ENCODE data around the gene EFHC1. TPM values are rescaled to one million over a fixed set of nuclear protein-coding genes. Genes with fewer than 3 reads are reported as not detected.
A peak's percentile ranks its signal among the peaks of the same experiment; 100 is the strongest.

EFHC1 gene
- total and polyA plus RNA-seq, 4 donors = 15.7 to 81.7 (median 35.5) TPM

DNA sequence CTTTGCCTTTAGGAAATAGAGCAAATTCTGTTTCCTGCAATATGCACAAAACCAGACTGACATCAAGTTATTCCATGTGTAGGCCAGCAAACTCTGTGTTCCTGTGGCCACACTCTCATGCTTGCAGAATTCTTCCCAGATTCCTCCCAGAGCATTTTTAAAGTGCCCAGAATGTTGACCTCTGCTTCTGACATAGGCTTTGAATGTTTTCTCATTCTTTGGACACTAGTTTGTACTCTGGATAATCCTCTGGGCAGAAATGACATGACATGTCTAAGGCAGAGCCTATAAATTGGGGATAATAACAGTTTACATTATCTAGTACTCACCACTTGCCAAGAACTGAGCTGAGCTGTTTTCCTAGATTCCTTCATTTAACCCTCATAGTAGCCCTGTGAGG is 9.2 kb upstream of the EFHC1 start:
- no peak for DNase-seq
- Histone ChIP-seq H3K36me3 (ENCODE audit: control insufficient read depth in 4 of 4, insufficient read depth in 4 of 4, low read length in 4 of 4) (peaks cover 0 to 2% (median 0%) of the 10 kb centered on the region in 4 donors), H3K9me3 (ENCODE audit: control insufficient read depth in 4 of 4, insufficient read depth in 3 of 4, low read length in 3 of 4) (no peaks in the 10 kb centered on the region), H3K9ac (ENCODE audit: insufficient read depth in 1 of 2, low read length in 2 of 2) (peak overlapping the region in 1 of 2 donors; percentile 44), H3K27me3 (ENCODE audit: control insufficient read depth in 3 of 3, insufficient read depth in 3 of 3, low read length in 2 of 3) (no peaks in the 10 kb centered on the region), H3K4me1 (ENCODE audit: control insufficient read depth in 5 of 5, insufficient read depth in 5 of 5, low read length in 5 of 5) (peaks cover 0 to 4% (median 0%) of the 10 kb centered on the region in 5 donors), H3K27ac (ENCODE audit: low read depth in 1 of 2, low read length in 1 of 2) (no peak overlapping the region), H3K4me3 (no peak overlapping the region)
- TF ChIP-seq, protein P1, sequence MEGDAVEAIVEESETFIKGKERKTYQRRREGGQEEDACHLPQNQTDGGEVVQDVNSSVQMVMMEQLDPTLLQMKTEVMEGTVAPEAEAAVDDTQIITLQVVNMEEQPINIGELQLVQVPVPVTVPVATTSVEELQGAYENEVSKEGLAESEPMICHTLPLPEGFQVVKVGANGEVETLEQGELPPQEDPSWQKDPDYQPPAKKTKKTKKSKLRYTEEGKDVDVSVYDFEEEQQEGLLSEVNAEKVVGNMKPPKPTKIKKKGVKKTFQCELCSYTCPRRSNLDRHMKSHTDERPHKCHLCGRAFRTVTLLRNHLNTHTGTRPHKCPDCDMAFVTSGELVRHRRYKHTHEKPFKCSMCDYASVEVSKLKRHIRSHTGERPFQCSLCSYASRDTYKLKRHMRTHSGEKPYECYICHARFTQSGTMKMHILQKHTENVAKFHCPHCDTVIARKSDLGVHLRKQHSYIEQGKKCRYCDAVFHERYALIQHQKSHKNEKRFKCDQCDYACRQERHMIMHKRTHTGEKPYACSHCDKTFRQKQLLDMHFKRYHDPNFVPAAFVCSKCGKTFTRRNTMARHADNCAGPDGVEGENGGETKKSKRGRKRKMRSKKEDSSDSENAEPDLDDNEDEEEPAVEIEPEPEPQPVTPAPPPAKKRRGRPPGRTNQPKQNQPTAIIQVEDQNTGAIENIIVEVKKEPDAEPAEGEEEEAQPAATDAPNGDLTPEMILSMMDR (IDR thresholded peaks at IDR 0.05; ENCODE audit: control extremely low read depth, extremely low read depth) = no peak
- no peak for ATAC-seq (ENCODE audit: insufficient read depth, low FRiP score)

DNA sequence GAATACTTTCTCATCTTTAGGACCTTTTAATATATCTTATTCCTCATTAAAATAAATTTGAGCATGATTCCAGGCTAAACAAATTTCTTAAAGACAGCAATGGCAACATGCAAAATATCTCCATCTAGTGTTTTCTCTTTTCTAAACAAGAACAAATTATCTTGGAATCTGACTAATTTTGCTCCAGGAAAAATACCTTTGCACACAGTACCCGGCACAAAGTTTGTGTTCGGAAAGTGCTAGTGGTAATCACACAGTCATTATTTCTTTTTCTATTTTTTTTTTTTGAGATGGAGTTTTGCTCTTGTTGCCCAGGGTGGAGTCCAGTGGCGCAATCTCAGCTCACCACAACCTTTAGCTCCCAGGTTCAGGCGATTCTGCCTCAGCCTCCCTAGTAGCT is 8.2 kb upstream of the EFHC1 start:
- Histone ChIP-seq H3K9me3 (ENCODE audit: control insufficient read depth in 4 of 4, insufficient read depth in 3 of 4, low read length in 3 of 4) (no peaks in the 10 kb centered on the region), H3K4me3 (no peak overlapping the region), H3K36me3 (ENCODE audit: control insufficient read depth in 4 of 4, insufficient read depth in 4 of 4, low read length in 4 of 4) (peaks cover 0 to 2% (median 0%) of the 10 kb centered on the region in 4 donors), H3K27ac (ENCODE audit: low read depth in 1 of 2, low read length in 1 of 2) (no peak overlapping the region), H3K9ac (ENCODE audit: insufficient read depth in 1 of 2, low read length in 2 of 2) (no peak overlapping the region), H3K4me1 (ENCODE audit: control insufficient read depth in 5 of 5, insufficient read depth in 5 of 5, low read length in 5 of 5) (peaks cover 0 to 4% (median 0%) of the 10 kb centered on the region in 5 donors), H3K27me3 (ENCODE audit: control insufficient read depth in 3 of 3, insufficient read depth in 3 of 3, low read length in 2 of 3) (no peaks in the 10 kb centered on the region)
- no peak for DNase-seq
- no peak for ATAC-seq (ENCODE audit: insufficient read depth, low FRiP score)
- TF ChIP-seq, protein P1 (IDR thresholded peaks at IDR 0.05; ENCODE audit: control extremely low read depth, extremely low read depth) = no peak
- 89 to 95% methylated on average over 4 of the region's 4 CpGs for WGBS, 2 donors

DNA sequence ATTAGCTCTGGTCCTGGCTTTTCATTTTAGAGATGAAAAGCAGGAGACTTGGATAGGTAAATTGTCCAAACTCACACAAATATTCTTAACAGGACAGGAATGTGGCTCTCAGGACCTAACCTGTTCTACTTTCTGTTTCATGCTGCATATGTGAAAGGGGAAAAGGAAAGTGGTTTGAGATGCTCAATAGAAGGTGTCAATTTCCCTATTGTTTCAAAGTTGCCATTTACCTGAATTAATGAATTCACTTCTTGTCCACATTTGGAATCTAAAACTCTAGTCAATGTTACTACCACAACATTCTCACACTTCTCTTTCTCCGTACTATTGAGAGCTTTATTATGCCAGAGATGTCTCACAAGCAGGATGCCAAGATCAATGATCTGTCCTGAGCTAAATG is 4.8 kb upstream of the EFHC1 start:
- 68 to 82% methylated on average over 1 of the region's 1 CpG for WGBS, 2 donors
- H3K27ac ChIP-seq (ENCODE audit: low read depth in 1 of 2, low read length in 1 of 2) = no peak overlapping the region
- no peaks in the 10 kb centered on the region for H3K9me3 ChIP-seq (ENCODE audit: control insufficient read depth in 4 of 4, insufficient read depth in 3 of 4, low read length in 3 of 4)
- ATAC-seq (ENCODE audit: insufficient read depth, low FRiP score) (no peak), DNase-seq (no peak)
- no peaks in the 10 kb centered on the region for H3K27me3 ChIP-seq (ENCODE audit: control insufficient read depth in 3 of 3, insufficient read depth in 3 of 3, low read length in 2 of 3)
- TF ChIP-seq, protein P1 (IDR thresholded peaks at IDR 0.05; ENCODE audit: control extremely low read depth, extremely low read depth) = no peak
- no peaks in the 10 kb centered on the region for H3K36me3 ChIP-seq (ENCODE audit: control insufficient read depth in 4 of 4, insufficient read depth in 4 of 4, low read length in 4 of 4)
- H3K4me1 ChIP-seq (ENCODE audit: control insufficient read depth in 5 of 5, insufficient read depth in 5 of 5, low read length in 5 of 5) = peaks cover 2 to 8% (median 6%) of the 10 kb centered on the region in 5 donors
- no peak overlapping the region for H3K9ac ChIP-seq (ENCODE audit: insufficient read depth in 1 of 2, low read length in 2 of 2)
- H3K4me3 ChIP-seq = no peak overlapping the region

Data from lung (tissue), 12 donors.